K562 (cell line): ENCODE measurements around the gene UGT1A6. TPM values are rescaled to one million over a fixed set of nuclear protein-coding genes. Genes with fewer than 3 reads are reported as not detected.

ENCODE experiments used
- ATAC-seq: fragments of 200-7000 bp; cut with Tn5 transposase; 3 replicates; pipeline ENCODE4 v1.9.1; 2020; ENCODE audit warnings: moderate library complexity
- BruUV-seq: library from RNA; stranded (reverse); fragments of 400-500 nt; replicated peaks from 2 replicates; lab custom pipeline; 2021; lab: Mats Ljungman, UMichigan
- CTCF ChIA-PET: fragments of 300-600 bp; formaldehyde crosslinking; extraction: SDS; loops from one replicate; lab custom pipeline; 2021; ENCODE audit warnings: low intra/inter-chr PET ratio; lab: Yijun Ruan, JAX
- POLR2A ChIA-PET: fragments of 300-600, 350-650 bp; sonication (Branson Sonifier 250); formaldehyde crosslinking; extraction: SDS; loops from one replicate; lab custom pipeline; 2021; ENCODE audit warnings: antibody characterized with exemption, inconsistent platforms; lab: Yijun Ruan, JAX
- DNase-seq, 4 experiments: peaks; one replicate each; pipeline versions ENCODE4 v3.0.0 to v3.0.0-alpha.2; 2011 to 2018; ENCODE audit warnings: low spot score in 3 of 4, mixed read lengths in 3 of 4; ENCODE audit errors: extremely low read depth in 1 of 4
- FAIRE-seq: peaks from 2 replicates; lab custom pipeline; 2011; peaks lifted over from hg19 to GRCh38; lab: Jason Lieb, UNC
- H2AFZ ChIP-seq: 2 replicates; pipeline ENCODE4 v1.6.0; 2011; ENCODE audit warnings: low read depth, low read length, control low read depth, inconsistent platforms
- H3K27ac ChIP-seq: fragments of 200-600 bp; 3 replicates; pipeline ENCODE4 v1.8.0; 2011; ENCODE audit warnings: low read depth, mild to moderate bottlenecking, control low read depth, inconsistent platforms, low read length, moderate library complexity, mixed read lengths; ENCODE audit errors: extremely low read depth
- H3K27me3 ChIP-seq, 2 experiments: fragments of 300-600 bp in 1 of 2; 2 replicates in 1 of 2; 3 replicates in 1 of 2; pipeline versions ENCODE4 v1.6.0 to v1.8.0; 2011; ENCODE audit warnings: inconsistent platforms in 2 of 2, low read length in 2 of 2, mild to moderate bottlenecking in 1 of 2, mixed read lengths in 1 of 2, moderate library complexity in 1 of 2; ENCODE audit not compliant: control insufficient read depth in 2 of 2, insufficient read depth in 2 of 2
- H3K36me3 ChIP-seq: fragments of 300-600 bp; 3 replicates; pipeline ENCODE4 v1.8.0; 2011; ENCODE audit warnings: mild to moderate bottlenecking, low read length, inconsistent platforms; ENCODE audit not compliant: control insufficient read depth, insufficient read depth
- H3K4me1 ChIP-seq, 2 experiments: fragments of 200-600 bp in 1 of 2; replicated peaks in 1 of 2; 2 replicates in 1 of 2; 3 replicates in 1 of 2; pipeline versions ENCODE4 v1.5.1 to v1.8.0; 2011; ENCODE audit warnings: inconsistent platforms in 2 of 2, low read length in 2 of 2, mild to moderate bottlenecking in 1 of 2, mixed read lengths in 1 of 2, moderate library complexity in 1 of 2; ENCODE audit not compliant: control insufficient read depth in 2 of 2, insufficient read depth in 2 of 2
- H3K4me2 ChIP-seq: 2 replicates; pipeline ENCODE4 v1.6.1; 2011; ENCODE audit warnings: low read length, control low read depth, inconsistent platforms, mixed read lengths; ENCODE audit not compliant: insufficient read depth
- H3K4me3 ChIP-seq: fragments of 200-600 bp; sonication (generic), shearing (Covaris generic); 2 replicates; pipeline ENCODE4 v1.5.1; 2016; ENCODE audit warnings: control low read depth, inconsistent platforms
- H3K79me2 ChIP-seq: fragments of 200-600 bp; 3 replicates; pipeline ENCODE4 v1.8.0; 2011; ENCODE audit warnings: low read length, inconsistent platforms; ENCODE audit not compliant: control insufficient read depth, insufficient read depth
- H3K9ac ChIP-seq, 2 experiments: 2 replicates each; pipeline versions ENCODE4 v1.6.0 to v1.6.1; 2011; ENCODE audit warnings: low read depth in 2 of 2, low read length in 2 of 2, control low read depth in 1 of 2, inconsistent platforms in 1 of 2, mild to moderate bottlenecking in 1 of 2, mixed read lengths in 1 of 2; ENCODE audit not compliant: insufficient read depth in 1 of 2
- H3K9me1 ChIP-seq: one replicate; pipeline ENCODE4 v1.6.0; 2011; ENCODE audit warnings: inconsistent platforms, mild to moderate bottlenecking, low read length, moderate library complexity; ENCODE audit not compliant: control insufficient read depth, insufficient read depth
- H3K9me3 ChIP-seq: replicated peaks from 2 replicates; pipeline ENCODE4 v1.5.1; 2011; ENCODE audit warnings: low read depth, low read length, inconsistent platforms; ENCODE audit not compliant: control insufficient read depth, insufficient read depth
- H4K20me1 ChIP-seq: replicated peaks from 2 replicates; pipeline ENCODE4 v1.6.1; 2011; ENCODE audit warnings: low read length, inconsistent platforms, mixed read lengths; ENCODE audit not compliant: control insufficient read depth, insufficient read depth
- ARNT ChIP-seq, 2 experiments: fragments of 450-650 bp; IDR thresholded peaks; 2 replicates each; pipeline ENCODE4 v1.6.1; 2016; ENCODE audit warnings: mild to moderate bottlenecking in 1 of 2
- BRF2 ChIP-seq: IDR thresholded peaks from 3 replicates; pipeline ENCODE4 v1.6.1; 2011; ENCODE audit warnings: borderline replicate concordance, mild to moderate bottlenecking; ENCODE audit not compliant: insufficient read length, insufficient read depth
- CAMTA2 ChIP-seq: fragments of 250-450 bp; sonication (Bioruptor Pico); conservative IDR thresholded peaks from 2 replicates; pipeline ENCODE4 v1.5.1; 2022
- CHAMP1 ChIP-seq: fragments of 450-650 bp; IDR thresholded peaks from 2 replicates; pipeline ENCODE4 v1.6.1; 2016; ENCODE audit warnings: mild to moderate bottlenecking
- ELF4 ChIP-seq: fragments of 450-650 bp; formaldehyde crosslinking; IDR thresholded peaks from 2 replicates; pipeline ENCODE4 v1.4.0; 2022; ENCODE audit warnings: missing genetic modification characterization
- IFI16 ChIP-seq: fragments of 250-450 bp; sonication (Bioruptor Pico); IDR thresholded peaks from 2 replicates; pipeline ENCODE4 v2.1.2; 2022; ENCODE audit warnings: mild to moderate bottlenecking, inconsistent platforms
- MAFG ChIP-seq: fragments of 450-650 bp; conservative IDR thresholded peaks from 2 replicates; pipeline ENCODE4 v1.6.1; 2016; ENCODE audit warnings: missing genetic modification characterization, missing compliant biosample characterization
- RCOR1 ChIP-seq, 2 experiments: IDR thresholded peaks; 2 replicates each; pipeline ENCODE4 v1.6.1; 2012; ENCODE audit warnings: low read depth in 2 of 2, low read length in 2 of 2, borderline replicate concordance in 1 of 2, improper control_type of control experiment in 1 of 2
- SMARCE1 ChIP-seq: fragments of 450-650 bp; IDR thresholded peaks from 2 replicates; pipeline ENCODE4 v1.7.1; 2016; ENCODE audit warnings: mild to moderate bottlenecking
- ZC3H8 ChIP-seq: fragments of 450-650 bp; IDR thresholded peaks from 2 replicates; pipeline ENCODE4 v1.6.1; 2017
- ZFX ChIP-seq: sonication (generic); formaldehyde crosslinking; IDR thresholded peaks from 2 replicates; pipeline ENCODE4 v1.8.0; 2022; ENCODE audit warnings: mild to moderate bottlenecking, missing genetic modification reagents, moderate library complexity
- ZNF696 ChIP-seq: fragments of 250-450 bp; sonication (Bioruptor Pico); conservative IDR thresholded peaks from 2 replicates; pipeline ENCODE4 v1.4.0; 2020; ENCODE audit warnings: mild to moderate bottlenecking, moderate library complexity
- ZNF717 ChIP-seq: fragments of 250-450 bp; sonication (Bioruptor Pico); IDR thresholded peaks from 2 replicates; pipeline ENCODE4 v1.5.0; 2021
- WGBS: fragments of 100-300 bp; shearing (Covaris generic); methylation state at CpG from one replicate; pipeline ENCODE4 v1.1.6; 2016; ENCODE audit warnings: low coverage, mixed read lengths; ENCODE audit not compliant: insufficient coverage; ENCODE audit errors: missing lambda C conversion rate; 5-methylcytosine and 5-hydroxymethylcytosine counted together
- in situ Hi-C: fragments of 300-500 bp; cut with MboI; formaldehyde crosslinking; loops from 4 replicates; pipeline ENCODE4 v1.15.0; 2018; ENCODE audit warnings: inconsistent platforms, mixed read lengths
- intact Hi-C: fragments of 100-400 bp; cut with micrococcal nuclease; formaldehyde crosslinking; loops from 2 replicates; pipeline ENCODE4 v1.14.2; 2022
- polyA plus RNA-seq, 8 experiments: library from polyadenylated mRNA; depleted of rRNA in 4 of 8; stranded (reverse) in 5 of 8; unstranded in 3 of 8; fragments of >200 nt; fragmentation: Nextera tagmentation in 2 of 8; fragmentation: Illumina TruSeq in 1 of 8; extraction: Ambion mirVana in 2 of 8; extraction: Trizol in 1 of 8; gene quantifications; 2 replicates each; pipeline versions ENCODE4 v1.2.1 to v1.2.3, GENCODE V29; 2011 to 2014; ENCODE audit warnings: inconsistent platforms in 1 of 8, missing spikeins in 1 of 8
- total RNA-seq, 7 experiments: library from RNA; depleted of rRNA in 6 of 7; stranded (reverse); fragments of >200 nt in 6 of 7; fragmentation: Illumina TruSeq in 2 of 7; extraction: Trizol in 2 of 7; gene quantifications; 2 replicates each; pipeline versions ENCODE4 v1.2.1 to v1.2.3, GENCODE V29; 2011 to 2021; ENCODE audit warnings: low replicate concordance in 1 of 7
- TF ChIP-seq, protein P1 (sequence below): sonication (generic); IDR thresholded peaks from 2 replicates; pipeline ENCODE4 v1.6.1; 2016
- TF ChIP-seq, protein P2 (sequence below), 2 experiments: fragments of 200-800 bp in 1 of 2; sonication (Bioruptor generic) in 1 of 2; sonication (generic) in 1 of 2; formaldehyde crosslinking in 1 of 2; IDR thresholded peaks in 1 of 2; conservative IDR thresholded peaks in 1 of 2; 2 replicates each; pipeline versions ENCODE4 v1.5.0 to v1.6.1; 2016 to 2020; ENCODE audit warnings: missing compliant biosample characterization in 1 of 2, missing genetic modification characterization in 1 of 2, missing genetic modification reagents in 1 of 2

Gene UGT1A6
- total and polyA plus RNA-seq, 9 of the 15 experiments (the other 6 are each of a cell fraction or from before 2014, with no cell fraction given) = not detected

DNA sequence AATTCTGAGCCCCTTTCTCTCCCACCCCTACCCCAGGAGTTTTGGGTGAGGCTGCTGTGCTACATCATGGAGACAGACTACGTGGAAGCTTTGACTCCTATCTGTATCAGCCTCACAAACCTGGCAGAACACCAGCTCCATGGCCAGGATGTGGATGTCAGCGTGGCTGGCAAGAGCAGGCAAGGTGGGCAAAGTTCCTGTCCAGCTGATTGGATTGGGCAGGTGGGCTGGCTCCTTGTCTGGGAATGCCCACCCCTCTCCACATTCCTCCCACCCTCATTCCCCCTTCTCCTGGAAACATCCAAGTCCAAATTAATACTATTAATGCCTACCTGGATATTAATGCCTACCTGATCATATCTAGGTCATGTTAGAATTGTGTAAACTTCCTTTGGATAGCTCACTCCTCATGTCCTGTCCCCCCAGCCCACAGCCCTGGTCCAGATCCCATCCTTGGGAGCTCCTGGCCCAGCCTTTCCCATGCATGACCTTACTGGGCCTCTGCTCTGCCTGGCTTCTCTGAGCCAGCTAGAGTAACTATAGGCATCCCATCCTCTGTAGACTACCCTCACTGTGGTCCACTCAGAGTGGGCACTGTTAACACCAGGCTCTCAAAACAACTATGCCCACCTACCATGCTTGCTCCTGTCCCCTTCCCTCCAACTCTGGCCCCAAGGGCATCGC is 109.6 kb downstream of the UGT1A6 start (continued):
- TF ChIP-seq ZNF696 (CRISPR knock-in tag) = no peak
- TF ChIP-seq CAMTA2 (CRISPR knock-in tag) = no peak
- TF ChIP-seq IFI16 (CRISPR knock-in tag) = no peak
- TF ChIP-seq RCOR1 (IDR thresholded peaks at IDR 0.05; ENCODE audit: borderline replicate concordance in 1 of 2, low read depth in 2 of 2, low read length in 2 of 2) = no peak
- no peak for TF ChIP-seq CHAMP1
- TF ChIP-seq ELF4 (CRISPR knock-in tag) = no peak
- TF ChIP-seq ARNT (IDR thresholded peaks at IDR 0.05) = no peak
- TF ChIP-seq ZNF717 (CRISPR knock-in tag) = no peak
- TF ChIP-seq, all 486 proteins: peak for 0

DNA sequence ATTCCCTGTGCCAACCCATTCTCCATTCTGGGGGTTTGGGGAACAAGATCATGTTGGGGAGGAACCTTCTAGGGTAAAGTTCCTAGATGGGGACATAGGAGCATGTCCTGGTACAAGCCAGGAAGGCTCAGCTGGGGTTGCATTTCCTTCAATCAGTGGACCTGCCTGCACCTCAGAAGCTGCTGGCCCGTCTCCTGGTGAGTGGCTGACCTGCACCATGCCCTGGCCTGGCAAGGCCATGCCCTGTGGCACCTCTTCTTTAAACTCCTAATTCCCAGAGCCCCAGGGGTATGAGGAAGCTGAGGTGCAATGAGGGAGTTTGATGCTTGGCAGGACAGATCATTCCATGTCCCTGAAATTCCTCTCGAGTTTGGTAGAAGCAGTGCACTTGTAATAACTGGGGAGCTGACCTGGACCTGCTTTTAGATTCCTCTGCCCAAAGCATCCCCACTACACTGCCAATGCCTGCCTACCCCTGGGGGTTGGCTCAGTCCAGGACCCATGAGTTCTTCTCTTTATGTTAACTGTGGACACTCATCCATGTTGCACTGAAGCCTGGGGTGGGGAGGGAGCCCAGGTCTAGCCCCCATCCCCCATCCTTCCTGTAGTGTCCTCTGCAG is 110.7 kb downstream of the UGT1A6 start:
- Histone ChIP-seq H2AFZ (no peak overlapping the region), H3K4me1 (no peaks in the 10 kb centered on the region; a peak in 1 of 5 replicates), H3K36me3 (no peaks in the 10 kb centered on the region), H3K79me2 (no peaks in the 10 kb centered on the region), H3K27me3 (peaks cover 0 to 18% of the 10 kb centered on the region in 2 experiments; a peak in 2 of 5 replicates), H3K4me3 (no peak overlapping the region), H3K27ac (no peak overlapping the region), H3K9me1 (no peaks in the 10 kb centered on the region), H3K9ac (no peak overlapping the region), H4K20me1 (no peaks in the 10 kb centered on the region), H3K4me2 (no peak overlapping the region), H3K9me3 (no peaks in the 10 kb centered on the region)
- no TSS peak for BruUV-seq
- ATAC-seq (no peak), DNase-seq (no peak), FAIRE-seq (no peak)
- intact Hi-C loops (no loop called here), in situ Hi-C loops (no loop called here)
- 0% methylated on average over 1 of the region's 2 CpGs for WGBS
- ChIA-PET CTCF (no interaction called here), POLR2A (no interaction called here)
- TF ChIP-seq BRF2 (no peak), ZFX (CRISPR knock-in tag) (no peak), SMARCE1 (no peak), ZC3H8 (no peak), MAFG (no peak)
- TF ChIP-seq, protein P1, sequence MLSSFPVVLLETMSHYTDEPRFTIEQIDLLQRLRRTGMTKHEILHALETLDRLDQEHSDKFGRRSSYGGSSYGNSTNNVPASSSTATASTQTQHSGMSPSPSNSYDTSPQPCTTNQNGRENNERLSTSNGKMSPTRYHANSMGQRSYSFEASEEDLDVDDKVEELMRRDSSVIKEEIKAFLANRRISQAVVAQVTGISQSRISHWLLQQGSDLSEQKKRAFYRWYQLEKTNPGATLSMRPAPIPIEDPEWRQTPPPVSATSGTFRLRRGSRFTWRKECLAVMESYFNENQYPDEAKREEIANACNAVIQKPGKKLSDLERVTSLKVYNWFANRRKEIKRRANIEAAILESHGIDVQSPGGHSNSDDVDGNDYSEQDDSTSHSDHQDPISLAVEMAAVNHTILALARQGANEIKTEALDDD = no peak
- TF ChIP-seq, protein P2, sequence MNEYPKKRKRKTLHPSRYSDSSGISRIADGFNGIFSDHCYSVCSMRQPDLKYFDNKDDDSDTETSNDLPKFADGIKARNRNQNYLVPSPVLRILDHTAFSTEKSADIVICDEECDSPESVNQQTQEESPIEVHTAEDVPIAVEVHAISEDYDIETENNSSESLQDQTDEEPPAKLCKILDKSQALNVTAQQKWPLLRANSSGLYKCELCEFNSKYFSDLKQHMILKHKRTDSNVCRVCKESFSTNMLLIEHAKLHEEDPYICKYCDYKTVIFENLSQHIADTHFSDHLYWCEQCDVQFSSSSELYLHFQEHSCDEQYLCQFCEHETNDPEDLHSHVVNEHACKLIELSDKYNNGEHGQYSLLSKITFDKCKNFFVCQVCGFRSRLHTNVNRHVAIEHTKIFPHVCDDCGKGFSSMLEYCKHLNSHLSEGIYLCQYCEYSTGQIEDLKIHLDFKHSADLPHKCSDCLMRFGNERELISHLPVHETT (CRISPR knock-in tag; conservative IDR thresholded peaks at IDR 0.05 in 1 of 2, IDR thresholded peaks at IDR 0.05 in 1 of 2) = no peak
